H1 (cell line): ENCODE results near the gene ABHD16A. TPM values are rescaled to one million over a fixed set of nuclear protein-coding genes. Genes with fewer than 3 reads are reported as not detected.

Experiments
- E2F6 ChIP-seq: IDR thresholded peaks from 2 replicates; pipeline ENCODE4 v1.6.1; 2012; ENCODE audit warnings: inconsistent platforms
- JUN ChIP-seq: IDR thresholded peaks from 2 replicates; pipeline ENCODE4 v1.6.1; 2011; ENCODE audit warnings: low read depth, mild to moderate bottlenecking, improper control_type of control experiment, low read length
- KDM1A ChIP-seq: fragments of 200-600, 300-600 bp; sonication (generic); IDR thresholded peaks from 2 replicates; pipeline ENCODE4 v1.7.1; 2016; ENCODE audit warnings: mild to moderate bottlenecking, low read length, borderline replicate concordance
- KDM5A ChIP-seq: fragments of 200-600 bp; IDR thresholded peaks from 2 replicates; pipeline ENCODE4 v1.7.1; 2012; ENCODE audit warnings: mild to moderate bottlenecking, low read length, inconsistent platforms, mixed read lengths
- POLR2A ChIP-seq, 2 experiments: IDR thresholded peaks; 1 replicate in 1 of 2; 2 replicates in 1 of 2; pipeline ENCODE4 v1.6.1; 2011; ENCODE audit warnings: low read depth in 2 of 2, low read length in 2 of 2, mild to moderate bottlenecking in 2 of 2; ENCODE audit errors: control extremely low read depth in 1 of 2
- POLR2AphosphoS5 ChIP-seq: IDR thresholded peaks from 2 replicates; pipeline ENCODE4 v1.6.1; 2011; ENCODE audit warnings: low read depth, low read length
- POU5F1 ChIP-seq: IDR thresholded peaks from 2 replicates; pipeline ENCODE4 v1.6.1; 2011; ENCODE audit warnings: low read depth, mild to moderate bottlenecking, low read length, moderate library complexity
- SUZ12 ChIP-seq: fragments of 200-600 bp; sonication (generic); IDR thresholded peaks from 2 replicates; pipeline ENCODE4 v1.6.1; 2012; ENCODE audit warnings: mild to moderate bottlenecking, inconsistent platforms, low read length, moderate library complexity, mixed read lengths
- TBP ChIP-seq: IDR thresholded peaks from 2 replicates; pipeline ENCODE4 v1.6.1; 2011; ENCODE audit warnings: low read depth, low read length, improper control_type of control experiment
- YY1 ChIP-seq: IDR thresholded peaks from 2 replicates; pipeline ENCODE4 v1.6.1; 2011; ENCODE audit warnings: low read depth, mild to moderate bottlenecking, low read length
- polyA plus RNA-seq, 7 experiments: library from polyadenylated mRNA; depleted of rRNA in 3 of 7; stranded (reverse) in 5 of 7; unstranded in 2 of 7; fragments of >200 nt in 5 of 7; fragments of 200-250 nt in 2 of 7; gene quantifications; 1 replicate in 5 of 7; 2 replicates in 1 of 7; 4 replicates in 1 of 7; pipeline versions ENCODE4 v1.2.1 to v1.2.3, GENCODE V29; 2011 to 2013; ENCODE audit warnings: missing spikeins in 2 of 7, mixed read lengths in 2 of 7
- total RNA-seq: library from RNA; stranded (reverse); fragmentation: NEBNext Ultra II Directional; extraction: Animal tissue kit (Norgen Biotek cat#: 25700); gene quantifications from 2 replicates; pipeline ENCODE4 v1.2.1, GENCODE V29; 2021
- TF ChIP-seq, protein P1 (sequence below): fragments of 300-600 bp; sonication (generic); IDR thresholded peaks from 2 replicates; pipeline ENCODE4 v1.7.1; 2012; ENCODE audit warnings: low read length, moderate library complexity, mild to moderate bottlenecking, inconsistent platforms; ENCODE audit not compliant: insufficient replicate concordance

The ABHD16A gene
- total and polyA plus RNA-seq, 2 of the 8 experiments (the other 6 are each of a cell fraction or from before 2014, with no cell fraction given), result 32.9 to 40.2 TPM

DNA sequence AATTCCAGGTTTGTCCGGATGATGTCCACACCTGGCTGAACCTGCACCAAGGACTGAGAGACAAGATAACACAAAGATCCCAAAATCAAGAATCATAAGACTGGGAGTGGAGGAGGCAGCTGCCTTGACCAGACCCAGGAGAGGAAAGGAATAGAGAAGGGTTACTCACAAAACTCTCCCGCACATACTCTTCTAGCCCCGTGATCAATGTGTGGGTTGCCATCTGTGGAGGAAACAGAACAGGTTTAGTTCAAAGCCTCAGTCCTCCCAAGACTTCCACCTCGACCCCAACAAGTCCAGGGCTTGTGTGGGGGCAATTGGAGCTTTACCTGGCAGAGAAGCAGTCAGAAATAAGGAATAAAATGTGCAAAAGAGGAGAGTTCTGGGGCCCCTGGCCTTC, 61.8 kb downstream of the ABHD16A start (continued):
- TF ChIP-seq, protein P1, sequence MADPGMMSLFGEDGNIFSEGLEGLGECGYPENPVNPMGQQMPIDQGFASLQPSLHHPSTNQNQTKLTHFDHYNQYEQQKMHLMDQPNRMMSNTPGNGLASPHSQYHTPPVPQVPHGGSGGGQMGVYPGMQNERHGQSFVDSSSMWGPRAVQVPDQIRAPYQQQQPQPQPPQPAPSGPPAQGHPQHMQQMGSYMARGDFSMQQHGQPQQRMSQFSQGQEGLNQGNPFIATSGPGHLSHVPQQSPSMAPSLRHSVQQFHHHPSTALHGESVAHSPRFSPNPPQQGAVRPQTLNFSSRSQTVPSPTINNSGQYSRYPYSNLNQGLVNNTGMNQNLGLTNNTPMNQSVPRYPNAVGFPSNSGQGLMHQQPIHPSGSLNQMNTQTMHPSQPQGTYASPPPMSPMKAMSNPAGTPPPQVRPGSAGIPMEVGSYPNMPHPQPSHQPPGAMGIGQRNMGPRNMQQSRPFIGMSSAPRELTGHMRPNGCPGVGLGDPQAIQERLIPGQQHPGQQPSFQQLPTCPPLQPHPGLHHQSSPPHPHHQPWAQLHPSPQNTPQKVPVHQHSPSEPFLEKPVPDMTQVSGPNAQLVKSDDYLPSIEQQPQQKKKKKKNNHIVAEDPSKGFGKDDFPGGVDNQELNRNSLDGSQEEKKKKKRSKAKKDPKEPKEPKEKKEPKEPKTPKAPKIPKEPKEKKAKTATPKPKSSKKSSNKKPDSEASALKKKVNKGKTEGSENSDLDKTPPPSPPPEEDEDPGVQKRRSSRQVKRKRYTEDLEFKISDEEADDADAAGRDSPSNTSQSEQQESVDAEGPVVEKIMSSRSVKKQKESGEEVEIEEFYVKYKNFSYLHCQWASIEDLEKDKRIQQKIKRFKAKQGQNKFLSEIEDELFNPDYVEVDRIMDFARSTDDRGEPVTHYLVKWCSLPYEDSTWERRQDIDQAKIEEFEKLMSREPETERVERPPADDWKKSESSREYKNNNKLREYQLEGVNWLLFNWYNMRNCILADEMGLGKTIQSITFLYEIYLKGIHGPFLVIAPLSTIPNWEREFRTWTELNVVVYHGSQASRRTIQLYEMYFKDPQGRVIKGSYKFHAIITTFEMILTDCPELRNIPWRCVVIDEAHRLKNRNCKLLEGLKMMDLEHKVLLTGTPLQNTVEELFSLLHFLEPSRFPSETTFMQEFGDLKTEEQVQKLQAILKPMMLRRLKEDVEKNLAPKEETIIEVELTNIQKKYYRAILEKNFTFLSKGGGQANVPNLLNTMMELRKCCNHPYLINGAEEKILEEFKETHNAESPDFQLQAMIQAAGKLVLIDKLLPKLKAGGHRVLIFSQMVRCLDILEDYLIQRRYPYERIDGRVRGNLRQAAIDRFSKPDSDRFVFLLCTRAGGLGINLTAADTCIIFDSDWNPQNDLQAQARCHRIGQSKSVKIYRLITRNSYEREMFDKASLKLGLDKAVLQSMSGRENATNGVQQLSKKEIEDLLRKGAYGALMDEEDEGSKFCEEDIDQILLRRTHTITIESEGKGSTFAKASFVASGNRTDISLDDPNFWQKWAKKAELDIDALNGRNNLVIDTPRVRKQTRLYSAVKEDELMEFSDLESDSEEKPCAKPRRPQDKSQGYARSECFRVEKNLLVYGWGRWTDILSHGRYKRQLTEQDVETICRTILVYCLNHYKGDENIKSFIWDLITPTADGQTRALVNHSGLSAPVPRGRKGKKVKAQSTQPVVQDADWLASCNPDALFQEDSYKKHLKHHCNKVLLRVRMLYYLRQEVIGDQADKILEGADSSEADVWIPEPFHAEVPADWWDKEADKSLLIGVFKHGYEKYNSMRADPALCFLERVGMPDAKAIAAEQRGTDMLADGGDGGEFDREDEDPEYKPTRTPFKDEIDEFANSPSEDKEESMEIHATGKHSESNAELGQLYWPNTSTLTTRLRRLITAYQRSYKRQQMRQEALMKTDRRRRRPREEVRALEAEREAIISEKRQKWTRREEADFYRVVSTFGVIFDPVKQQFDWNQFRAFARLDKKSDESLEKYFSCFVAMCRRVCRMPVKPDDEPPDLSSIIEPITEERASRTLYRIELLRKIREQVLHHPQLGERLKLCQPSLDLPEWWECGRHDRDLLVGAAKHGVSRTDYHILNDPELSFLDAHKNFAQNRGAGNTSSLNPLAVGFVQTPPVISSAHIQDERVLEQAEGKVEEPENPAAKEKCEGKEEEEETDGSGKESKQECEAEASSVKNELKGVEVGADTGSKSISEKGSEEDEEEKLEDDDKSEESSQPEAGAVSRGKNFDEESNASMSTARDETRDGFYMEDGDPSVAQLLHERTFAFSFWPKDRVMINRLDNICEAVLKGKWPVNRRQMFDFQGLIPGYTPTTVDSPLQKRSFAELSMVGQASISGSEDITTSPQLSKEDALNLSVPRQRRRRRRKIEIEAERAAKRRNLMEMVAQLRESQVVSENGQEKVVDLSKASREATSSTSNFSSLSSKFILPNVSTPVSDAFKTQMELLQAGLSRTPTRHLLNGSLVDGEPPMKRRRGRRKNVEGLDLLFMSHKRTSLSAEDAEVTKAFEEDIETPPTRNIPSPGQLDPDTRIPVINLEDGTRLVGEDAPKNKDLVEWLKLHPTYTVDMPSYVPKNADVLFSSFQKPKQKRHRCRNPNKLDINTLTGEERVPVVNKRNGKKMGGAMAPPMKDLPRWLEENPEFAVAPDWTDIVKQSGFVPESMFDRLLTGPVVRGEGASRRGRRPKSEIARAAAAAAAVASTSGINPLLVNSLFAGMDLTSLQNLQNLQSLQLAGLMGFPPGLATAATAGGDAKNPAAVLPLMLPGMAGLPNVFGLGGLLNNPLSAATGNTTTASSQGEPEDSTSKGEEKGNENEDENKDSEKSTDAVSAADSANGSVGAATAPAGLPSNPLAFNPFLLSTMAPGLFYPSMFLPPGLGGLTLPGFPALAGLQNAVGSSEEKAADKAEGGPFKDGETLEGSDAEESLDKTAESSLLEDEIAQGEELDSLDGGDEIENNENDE, result no peak
- no peak for TF ChIP-seq KDM1A
- no peak for TF ChIP-seq JUN
- no peak for TF ChIP-seq E2F6
- no peak for TF ChIP-seq KDM5A
- no peak for TF ChIP-seq POU5F1
- TF ChIP-seq POLR2A (IDR thresholded peaks at IDR 0.05; ENCODE audit: control extremely low read depth in 1 of 2, low read depth in 2 of 2, low read length in 2 of 2), result no peak
- no peak for TF ChIP-seq POLR2AphosphoS5
- no peak for TF ChIP-seq YY1
- TF ChIP-seq TBP, result no peak
- TF ChIP-seq SUZ12, result no peak
